ENCODE results near the gene WAPL. TPM values are rescaled to one million over a fixed set of nuclear protein-coding genes. Genes with fewer than 3 reads are reported as not detected.
"Not testable (repeated sequence)": the region's sequence is repeated elsewhere in the genome, so short reads cannot be mapped to it uniquely, and the experiment has no call there.

Gene WAPL
- polyA plus RNA-seq, 2 of the 4 experiments (the other 2 are of a cell fraction) = 15.4 to 25.6 TPM

- ChIA-PET CTCF (interaction anchor here (0.9 to 6.0 kb wide), 6 partner anchors 9 to 214 kb away, joined by 3 to 31 read pairs (median 4); no protein-coding TSS in a partner anchor), POLR2A (interaction anchor here (1.2 kb wide), 1 partner anchor 10 kb away, joined by 3 read pairs; no protein-coding TSS in a partner anchor)
- ATAC-seq (peak; percentile 60 to 89; a peak in 5 of 6 replicates), DNase-seq (ENCODE audit: low read depth in 1 of 2, low spot score in 1 of 2) (peak; percentile 42 to 43), FAIRE-seq (no peak)
- peak overlapping the region; percentile 31 to 74; a peak in 4 of 6 replicates for H3K27ac ChIP-seq
- no peaks in the 10 kb centered on the region for H3K4me1 ChIP-seq
- H3K9me3 ChIP-seq = no peaks in the 10 kb centered on the region
- peak overlapping the region; percentile 67 for H3K4me2 ChIP-seq
- WGBS (ENCODE audit: missing lambda C conversion rate) = 56% methylated on average over 42 of the region's 53 CpGs
- TF ChIP-seq MYC (IDR thresholded peaks at IDR 0.05; ENCODE audit: borderline replicate concordance, low read length) (no peak), JUN (IDR thresholded peaks at IDR 0.05) (no peak), HES2 (IDR thresholded peaks at IDR 0.05) (no peak), FOSB (CRISPR knock-in tag; IDR thresholded peaks at IDR 0.05) (no peak), HDAC2 (IDR thresholded peaks at IDR 0.05) (no peak), ZFP36 (IDR thresholded peaks at IDR 0.05; ENCODE audit: borderline replicate concordance, partially characterized antibody) (no peak), FOXS1 (CRISPR knock-in tag; IDR thresholded peaks at IDR 0.05) (no peak), RARB (CRISPR knock-in tag; IDR thresholded peaks at IDR 0.05) (no peak), RCOR1 (IDR thresholded peaks at IDR 0.05; ENCODE audit: low read depth, low read length) (no peak), HOXA7 (CRISPR knock-in tag; IDR thresholded peaks at IDR 0.05) (no peak), EHMT2 (IDR thresholded peaks at IDR 0.05; ENCODE audit: low read depth) (no peak), CEBPB (IDR thresholded peaks at IDR 0.05) (no peak), RAD21 (conservative IDR thresholded peaks at IDR 0.05 in 1 of 2, IDR thresholded peaks at IDR 0.05 in 1 of 2) (no peak), KDM1A (IDR thresholded peaks at IDR 0.05; ENCODE audit: low read depth) (no peak), JUNB (IDR thresholded peaks at IDR 0.05) (no peak), CHD4 (IDR thresholded peaks at IDR 0.05; ENCODE audit: borderline replicate concordance) (no peak), EP300 (IDR thresholded peaks at IDR 0.05) (no peak), MAZ (IDR thresholded peaks at IDR 0.05; ENCODE audit: borderline replicate concordance, low read depth, low read length) (no peak)
- peak overlapping the region; percentile 39 for H3K4me3 ChIP-seq
Observed at GRCh38 chr10:86389441-86390193, 132.0 kb downstream of the WAPL start.

DNA sequence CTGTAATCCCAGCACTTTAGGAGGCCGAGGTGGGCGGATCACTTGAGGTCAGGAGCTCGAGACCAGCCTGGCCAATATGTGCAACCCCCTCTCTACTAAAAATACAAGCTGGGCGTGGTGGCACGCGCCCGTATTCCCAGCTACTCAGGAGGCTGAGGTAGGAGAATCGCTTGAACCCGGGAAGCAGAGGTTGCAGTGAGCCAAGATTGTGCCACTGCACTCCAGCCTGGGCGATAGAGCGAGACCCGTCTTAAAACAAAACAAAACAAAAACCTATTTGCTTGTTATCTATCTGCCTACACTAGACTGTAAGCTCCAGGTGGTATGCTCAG lies 132.5 kb downstream of the WAPL start:
- CTCF ChIA-PET = interaction anchor here (1.4 to 6.0 kb wide), 4 partner anchors 8 to 197 kb away, joined by 3 to 31 read pairs (median 7); no protein-coding TSS in a partner anchor
- FAIRE-seq; H3K4me1 ChIP-seq; DNase-seq (ENCODE audit: low read depth in 1 of 2, low spot score in 1 of 2); H3K9me3 ChIP-seq; POLR2A ChIA-PET; ATAC-seq: not testable (repeated sequence)
- Histone ChIP-seq H3K4me3 (peak overlapping the region; percentile 39), H3K27ac (peak overlapping the region; percentile 31 to 74; a peak in 4 of 6 replicates), H3K4me2 (peak overlapping the region; percentile 67)
- WGBS (ENCODE audit: missing lambda C conversion rate) = 80% methylated on average over 12 of the region's 12 CpGs

DNA sequence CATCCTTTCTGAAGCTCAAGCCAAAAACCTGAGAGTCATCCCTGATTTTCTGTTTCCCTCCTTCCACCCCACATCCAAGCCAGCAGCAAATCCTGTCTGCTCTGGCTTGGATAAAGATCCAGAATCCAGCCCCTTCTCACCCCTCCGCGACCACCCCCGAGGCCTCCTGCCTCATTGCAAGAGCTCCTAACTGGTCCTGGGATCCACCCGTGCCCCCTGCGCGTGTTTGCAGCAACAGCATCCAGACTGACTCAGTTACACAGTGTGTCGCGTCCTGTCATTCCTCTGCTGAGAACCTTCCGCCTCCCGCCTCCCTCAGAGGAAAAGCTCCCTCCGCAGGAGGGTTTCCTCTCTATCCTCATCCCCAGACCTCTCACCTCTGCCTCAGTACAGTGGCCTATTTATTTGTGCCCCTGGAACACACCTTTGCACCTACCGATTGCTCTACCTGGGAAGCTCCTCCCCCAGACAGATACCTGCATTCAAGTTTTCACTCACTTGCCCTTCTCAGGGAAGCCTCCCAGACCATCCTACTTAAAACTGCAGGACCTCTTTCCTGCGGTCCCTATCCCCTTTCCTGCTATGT lies 133.4 kb downstream of the WAPL start:
- FAIRE-seq (no peak), DNase-seq (ENCODE audit: low read depth in 1 of 2, low spot score in 1 of 2) (no peak), ATAC-seq (no peak)
- no peaks in the 10 kb centered on the region for H3K9me3 ChIP-seq
- ChIA-PET CTCF (interaction anchor here (0.8 to 6.0 kb wide), 5 partner anchors 11 to 198 kb away, joined by 6 to 31 read pairs (median 9); no protein-coding TSS in a partner anchor), POLR2A (no interaction called here)
- 93% methylated on average over 13 of the region's 13 CpGs for WGBS (ENCODE audit: missing lambda C conversion rate)
- no peak overlapping the region for H3K4me3 ChIP-seq
- H3K4me1 ChIP-seq = no peaks in the 10 kb centered on the region
- H3K4me2 ChIP-seq = no peak overlapping the region
- no peak overlapping the region for H3K27ac ChIP-seq
- TF ChIP-seq ELK1 (IDR thresholded peaks at IDR 0.05; ENCODE audit: low read depth, low read length) (no peak), CTCF (IDR thresholded peaks at IDR 0.05) (no peak), PHF8 (IDR thresholded peaks at IDR 0.05; ENCODE audit: borderline replicate concordance, low read depth) (no peak), HOXB13 (CRISPR knock-in tag; IDR thresholded peaks at IDR 0.05; ENCODE audit: low read depth) (no peak), HEYL (CRISPR knock-in tag; IDR thresholded peaks at IDR 0.05) (no peak), CEBPB (IDR thresholded peaks at IDR 0.05) (no peak), MAFK (IDR thresholded peaks at IDR 0.05; ENCODE audit: partially characterized antibody) (no peak)
- TF ChIP-seq, protein P1, sequence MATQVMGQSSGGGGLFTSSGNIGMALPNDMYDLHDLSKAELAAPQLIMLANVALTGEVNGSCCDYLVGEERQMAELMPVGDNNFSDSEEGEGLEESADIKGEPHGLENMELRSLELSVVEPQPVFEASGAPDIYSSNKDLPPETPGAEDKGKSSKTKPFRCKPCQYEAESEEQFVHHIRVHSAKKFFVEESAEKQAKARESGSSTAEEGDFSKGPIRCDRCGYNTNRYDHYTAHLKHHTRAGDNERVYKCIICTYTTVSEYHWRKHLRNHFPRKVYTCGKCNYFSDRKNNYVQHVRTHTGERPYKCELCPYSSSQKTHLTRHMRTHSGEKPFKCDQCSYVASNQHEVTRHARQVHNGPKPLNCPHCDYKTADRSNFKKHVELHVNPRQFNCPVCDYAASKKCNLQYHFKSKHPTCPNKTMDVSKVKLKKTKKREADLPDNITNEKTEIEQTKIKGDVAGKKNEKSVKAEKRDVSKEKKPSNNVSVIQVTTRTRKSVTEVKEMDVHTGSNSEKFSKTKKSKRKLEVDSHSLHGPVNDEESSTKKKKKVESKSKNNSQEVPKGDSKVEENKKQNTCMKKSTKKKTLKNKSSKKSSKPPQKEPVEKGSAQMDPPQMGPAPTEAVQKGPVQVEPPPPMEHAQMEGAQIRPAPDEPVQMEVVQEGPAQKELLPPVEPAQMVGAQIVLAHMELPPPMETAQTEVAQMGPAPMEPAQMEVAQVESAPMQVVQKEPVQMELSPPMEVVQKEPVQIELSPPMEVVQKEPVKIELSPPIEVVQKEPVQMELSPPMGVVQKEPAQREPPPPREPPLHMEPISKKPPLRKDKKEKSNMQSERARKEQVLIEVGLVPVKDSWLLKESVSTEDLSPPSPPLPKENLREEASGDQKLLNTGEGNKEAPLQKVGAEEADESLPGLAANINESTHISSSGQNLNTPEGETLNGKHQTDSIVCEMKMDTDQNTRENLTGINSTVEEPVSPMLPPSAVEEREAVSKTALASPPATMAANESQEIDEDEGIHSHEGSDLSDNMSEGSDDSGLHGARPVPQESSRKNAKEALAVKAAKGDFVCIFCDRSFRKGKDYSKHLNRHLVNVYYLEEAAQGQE (IDR thresholded peaks at IDR 0.05) = no peak

All from A549 (cell line).